ENCODE data around the gene RSPH1.

Gene RSPH1

DNA sequence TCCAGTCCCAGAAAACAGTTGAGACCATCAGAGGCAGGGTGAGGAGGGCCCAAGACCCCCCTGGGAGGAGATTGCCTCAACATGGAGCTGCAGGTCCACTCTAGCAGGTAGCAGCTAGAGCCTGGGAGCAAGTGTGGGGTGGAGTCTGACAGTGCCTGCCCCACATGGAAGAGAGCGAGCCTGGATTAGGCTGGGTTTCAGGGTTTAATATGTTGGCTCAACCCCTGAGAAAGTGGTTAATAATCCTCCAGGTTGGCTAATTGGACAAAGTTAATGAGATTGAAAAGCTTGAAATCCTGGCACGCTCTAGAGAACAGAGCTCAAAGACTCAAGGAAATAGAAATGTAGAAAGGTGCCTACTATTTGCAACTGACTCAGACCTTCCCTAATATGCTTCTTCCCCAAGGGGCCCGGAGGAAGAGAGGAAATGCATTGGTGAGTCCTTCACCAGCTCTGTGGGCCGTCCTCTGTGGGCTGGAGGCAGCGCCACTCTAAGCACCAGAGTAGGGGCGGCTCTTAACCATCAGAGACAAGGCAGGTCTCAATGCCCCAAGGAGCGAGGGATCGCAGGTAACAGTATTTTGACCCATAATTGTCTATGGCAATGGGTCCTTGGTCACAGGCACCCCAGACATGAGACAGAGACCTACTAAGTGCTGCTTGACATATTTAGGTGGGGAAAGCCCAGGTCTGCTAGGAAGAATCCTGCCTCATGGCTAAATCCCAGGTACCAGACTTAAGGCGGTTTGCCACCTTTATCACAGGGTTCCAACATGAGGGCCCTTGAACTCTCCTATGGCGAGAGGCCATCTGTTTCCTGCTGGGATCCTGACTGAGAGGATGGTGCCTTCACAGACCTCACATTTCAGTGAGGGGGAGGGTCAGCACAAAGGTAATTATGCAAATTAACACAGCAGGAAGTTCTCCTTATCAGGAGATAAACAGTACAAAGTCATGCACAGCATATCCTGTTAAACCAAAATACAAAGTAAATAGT is 33.8 kb downstream of the RSPH1 start:
- DNase-seq: peak; percentile 83

GRCh38 chr21:42461185-42461520 is 34.9 kb downstream of the RSPH1 start:
- DNase-seq: peak; percentile 82

DNA sequence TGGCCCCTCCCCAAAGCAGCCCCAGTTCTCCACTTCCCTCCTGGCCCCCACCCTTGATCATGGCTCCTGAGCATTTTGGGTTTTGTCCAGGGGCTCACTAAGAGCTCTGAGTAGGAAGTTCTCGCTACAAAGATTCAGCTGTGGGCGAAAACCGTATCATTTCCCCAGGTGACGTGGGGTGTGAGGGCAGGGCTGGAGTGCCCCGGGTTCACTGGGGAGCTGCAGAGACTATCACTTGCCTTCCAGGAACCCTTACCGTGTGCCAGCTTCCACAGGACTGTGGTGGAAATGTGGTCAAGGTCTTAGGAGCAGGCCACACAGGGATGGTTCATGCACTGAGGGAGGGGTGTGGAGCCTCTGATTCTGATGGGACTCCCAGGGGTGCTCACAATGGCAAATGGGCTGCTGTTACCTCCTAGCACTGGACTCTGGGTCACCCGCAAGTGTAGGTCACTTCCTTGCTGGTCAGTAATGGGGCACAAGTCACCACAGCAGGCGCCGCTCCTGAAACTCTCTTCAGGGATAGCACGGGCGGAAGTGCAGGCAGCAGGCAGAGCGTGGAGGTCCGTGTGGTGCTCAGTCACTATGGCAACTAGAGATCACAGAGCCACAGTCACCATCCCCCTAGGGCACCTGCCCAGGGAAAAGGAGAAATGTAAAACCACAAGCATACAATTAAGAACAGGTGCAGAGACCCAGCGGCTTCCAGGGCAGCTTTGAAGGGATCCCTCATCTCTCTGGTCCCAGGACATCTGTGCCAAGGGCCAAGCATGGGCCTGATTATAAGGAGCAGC is 35.4 kb downstream of the RSPH1 start:
- DNase-seq: peak; percentile 92

DNA sequence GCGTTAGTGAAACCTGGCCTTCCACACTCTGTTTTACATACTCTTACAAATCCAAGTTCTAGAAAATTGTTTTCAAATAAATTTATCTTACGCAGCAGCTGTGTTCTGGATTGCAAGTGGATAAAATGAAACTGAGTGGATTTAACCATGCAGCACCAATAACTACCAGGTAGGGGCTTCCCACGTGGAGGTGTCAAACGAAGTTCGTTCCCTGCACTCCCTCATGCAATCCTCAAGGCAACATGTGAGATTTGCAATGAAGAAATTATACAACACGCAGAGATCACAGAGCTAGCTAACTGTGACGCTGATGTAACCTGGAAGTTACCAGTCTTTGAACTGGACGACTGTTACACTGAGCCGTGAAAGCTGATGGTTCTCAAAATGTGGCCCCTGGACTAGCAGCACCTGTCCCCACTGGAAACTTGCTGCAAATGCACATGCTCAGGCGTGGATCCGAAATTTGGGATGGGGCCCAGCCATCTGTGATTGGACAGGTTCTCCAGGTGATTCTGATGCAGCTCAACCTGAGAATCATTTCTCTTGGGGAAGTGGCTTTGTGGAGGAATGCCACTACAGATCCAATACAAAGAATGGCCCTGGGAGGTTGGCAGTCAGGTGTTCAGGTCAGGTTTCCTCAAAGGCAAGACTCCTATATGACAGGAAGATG is 36.3 kb downstream of the RSPH1 start:
- no peak for DNase-seq

DNA sequence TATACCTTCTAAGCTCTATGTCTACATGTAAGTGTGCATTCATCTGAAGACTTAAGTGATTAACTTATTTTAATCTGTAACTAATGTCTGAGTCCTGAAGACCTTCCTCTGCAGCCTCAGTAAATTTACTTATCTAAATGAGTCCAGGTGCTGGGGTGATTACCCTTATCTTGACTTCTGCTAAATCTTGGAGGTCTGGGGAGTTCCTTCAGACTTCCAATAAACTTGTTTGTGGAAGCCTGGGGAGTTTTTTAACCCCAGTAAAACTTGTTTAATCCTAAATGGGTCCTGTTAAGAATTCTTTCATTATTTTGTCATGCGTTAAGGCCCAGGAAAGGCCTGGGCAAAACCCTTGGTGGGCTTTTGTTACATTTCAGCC is 37.0 kb downstream of the RSPH1 start:
- DNase-seq: no peak

DNA sequence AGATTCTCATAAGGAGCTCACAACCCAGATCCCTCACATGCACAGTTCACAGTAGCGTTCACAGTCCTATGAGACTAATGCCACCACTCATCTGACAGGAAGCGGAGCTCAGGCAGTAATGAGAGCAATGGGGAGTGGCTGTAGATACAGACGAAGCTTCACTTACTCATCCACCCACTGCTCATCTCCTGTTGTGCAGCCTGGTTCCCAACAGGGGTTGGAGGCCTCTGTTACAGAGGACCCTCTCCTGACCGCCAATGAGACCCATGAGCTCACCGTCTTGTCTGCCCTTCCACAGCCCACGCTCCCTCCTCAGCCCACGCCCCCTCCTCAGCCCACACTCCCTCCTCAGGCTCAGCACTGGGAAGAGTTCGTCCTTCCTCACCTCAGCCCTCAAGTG is 39.6 kb downstream of the RSPH1 start:
- DNase-seq: no peak

DNA sequence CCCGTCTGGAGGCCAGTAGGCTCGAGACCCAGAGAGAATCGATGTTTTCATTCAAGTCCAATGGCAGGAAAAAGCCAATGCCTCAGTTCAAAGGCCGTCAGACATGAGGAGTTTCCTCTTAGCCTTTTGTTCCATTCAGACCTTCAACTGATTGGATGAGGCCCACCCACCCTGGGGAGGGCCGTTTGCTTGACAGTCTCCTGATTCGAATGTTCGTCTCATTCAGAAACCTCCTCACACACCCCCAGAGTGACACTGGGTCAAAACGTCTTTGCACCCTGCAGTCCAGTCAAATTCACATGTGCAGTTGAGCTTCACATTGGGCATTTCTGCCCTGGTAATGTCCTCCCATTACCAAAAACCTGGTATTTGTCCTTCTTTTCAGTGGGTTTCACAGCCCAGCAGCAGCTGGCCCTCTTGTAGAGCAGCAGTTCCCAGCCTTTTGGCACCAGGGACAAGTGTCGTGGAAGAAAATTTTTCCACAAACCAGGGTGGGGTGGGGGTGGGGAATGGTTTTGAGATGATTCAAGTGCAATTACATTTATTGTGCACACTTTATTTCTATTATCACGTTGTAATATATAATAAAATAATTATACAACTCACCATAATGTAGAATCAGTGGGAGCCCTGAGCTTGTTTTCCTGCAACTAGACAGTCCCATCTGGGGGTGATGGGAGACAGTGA is 40.1 kb downstream of the RSPH1 start:
- no peak for DNase-seq

DNA sequence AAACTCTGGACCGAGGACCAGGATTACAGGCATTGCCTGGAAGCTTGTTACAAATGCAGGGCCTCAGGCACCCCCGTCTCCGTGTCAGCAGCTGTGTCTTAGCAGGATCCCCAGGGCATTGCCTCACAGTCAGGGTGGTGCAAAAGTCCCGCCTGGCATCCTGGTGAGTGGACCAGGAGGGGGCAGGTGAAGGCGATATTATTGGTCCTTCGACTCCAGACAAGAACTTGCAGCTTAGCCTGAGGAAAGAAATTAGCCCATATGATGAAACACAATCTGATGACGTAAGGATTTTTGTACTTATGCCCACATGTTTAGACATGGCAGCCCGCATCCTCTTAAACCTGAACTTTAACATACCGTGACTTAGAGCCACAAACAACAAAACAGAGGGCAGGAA is 40.8 kb downstream of the RSPH1 start:
- DNase-seq: no peak

- DNase-seq: no peak
These were observed 41.2 kb downstream of the RSPH1 start for GRCh38 chr21:42454786-42455185.

DNA sequence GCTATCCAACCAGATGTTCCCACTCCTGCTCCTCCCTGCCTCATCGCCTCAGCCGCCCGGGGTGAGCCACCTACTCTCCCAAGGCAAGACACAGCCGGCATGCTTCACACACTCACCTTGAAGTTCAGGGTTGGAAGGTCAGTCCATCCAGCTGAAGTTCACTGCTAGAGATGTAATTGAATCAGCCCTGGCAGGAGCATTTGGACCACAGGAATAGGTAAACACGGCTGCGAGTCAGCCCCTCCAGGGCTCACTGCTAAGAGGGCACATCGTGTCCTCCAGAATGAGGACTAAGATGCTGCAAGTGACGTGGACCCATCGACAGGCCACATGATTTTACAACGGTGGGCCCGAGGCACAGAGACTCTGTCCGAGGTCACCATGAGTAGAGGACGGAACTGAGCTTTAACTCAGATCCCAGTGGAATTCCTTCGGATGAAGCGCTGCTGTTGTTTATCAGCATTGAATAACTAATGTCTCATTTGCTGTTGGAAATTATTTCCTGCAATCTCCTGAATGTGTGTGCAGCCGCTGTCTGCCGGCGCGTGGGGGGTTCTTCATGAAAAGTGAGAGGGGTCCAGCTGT is 41.9 kb downstream of the RSPH1 start:
- no peak for DNase-seq

- DNase-seq: no peak
These were observed 42.6 kb downstream of the RSPH1 start for GRCh38 chr21:42453224-42453985.

DNA sequence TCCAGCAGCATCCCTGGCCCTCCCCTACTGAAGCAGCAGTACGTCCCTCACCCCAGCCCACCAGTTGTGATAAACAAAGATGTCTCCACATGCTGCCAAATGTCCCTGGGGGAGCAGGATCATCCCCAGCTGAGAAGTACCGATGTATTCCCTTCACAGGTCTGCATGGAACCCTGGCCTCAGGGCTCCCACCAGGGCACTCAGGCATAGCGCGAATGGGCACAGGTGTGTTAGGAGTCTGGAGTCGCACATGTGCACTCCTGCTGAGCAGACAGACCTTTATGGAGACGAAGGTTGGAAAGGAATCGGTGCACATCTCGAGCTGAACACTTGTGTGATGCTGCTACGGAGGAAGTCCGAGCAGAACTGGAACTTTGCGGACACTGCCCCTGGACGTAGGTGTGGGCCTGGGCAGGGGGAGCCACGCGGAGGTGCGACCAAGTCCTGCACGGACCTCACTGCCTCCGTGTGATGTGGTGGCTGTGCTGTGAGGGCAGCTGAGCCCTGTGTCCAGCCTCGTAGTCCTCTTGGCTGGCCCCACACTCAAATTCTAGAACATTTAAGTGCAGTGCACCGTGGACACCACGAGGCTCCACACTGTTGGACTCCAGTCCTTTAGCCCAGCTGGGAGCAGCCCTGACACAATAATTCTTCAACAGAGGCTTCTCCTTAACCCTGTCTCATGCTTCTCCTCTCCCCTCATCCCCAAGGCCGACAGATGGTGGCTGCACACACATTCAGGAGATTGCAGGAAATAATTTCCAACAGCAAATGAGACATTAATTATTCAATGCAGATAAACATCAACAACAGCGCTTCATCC is 43.4 kb downstream of the RSPH1 start:
- DNase-seq: no peak

- DNase-seq: no peak
These were observed 44.1 kb downstream of the RSPH1 start for GRCh38 chr21:42451941-42452340.

- DNase-seq: no peak
These were observed 47.3 kb downstream of the RSPH1 start for GRCh38 chr21:42448686-42449085.

DNA sequence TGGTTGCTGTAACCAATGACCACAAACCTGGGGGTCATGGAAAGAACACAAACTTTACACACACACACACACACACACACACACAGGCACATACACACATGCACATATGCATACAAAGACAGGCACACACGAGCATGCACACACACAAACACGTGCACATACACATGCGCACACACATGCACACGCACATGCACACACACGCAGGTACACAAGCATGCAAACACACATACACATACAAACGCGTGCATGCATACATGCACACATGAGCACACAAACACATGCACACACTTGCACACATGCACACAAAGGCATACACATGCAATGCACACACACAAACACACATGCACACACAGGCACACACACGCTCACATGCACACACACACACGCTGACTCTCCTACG is 48.3 kb downstream of the RSPH1 start:
- DNase-seq: no peak

DNA sequence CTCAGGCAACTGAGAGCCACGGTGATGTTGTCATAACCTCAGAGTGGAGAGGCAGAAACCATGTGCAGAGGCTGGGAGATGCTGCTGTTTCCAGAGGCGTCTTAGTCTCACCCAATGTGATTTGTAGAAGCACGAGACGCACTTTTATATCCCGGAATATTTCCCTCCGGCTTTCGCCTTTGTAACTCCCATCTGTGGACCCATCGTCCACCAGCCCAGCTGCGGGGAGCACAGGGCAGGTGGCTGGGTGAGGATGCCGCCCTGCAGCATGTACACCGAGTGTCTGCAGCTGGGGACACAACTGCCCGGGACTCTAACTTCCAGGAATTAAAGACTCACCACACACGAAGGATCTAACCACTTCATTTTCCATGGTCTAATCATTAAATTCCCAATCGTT is 48.8 kb downstream of the RSPH1 start:
- DNase-seq: no peak

- DNase-seq: no peak
These were observed 49.5 kb downstream of the RSPH1 start for GRCh38 chr21:42446531-42446930.

DNA sequence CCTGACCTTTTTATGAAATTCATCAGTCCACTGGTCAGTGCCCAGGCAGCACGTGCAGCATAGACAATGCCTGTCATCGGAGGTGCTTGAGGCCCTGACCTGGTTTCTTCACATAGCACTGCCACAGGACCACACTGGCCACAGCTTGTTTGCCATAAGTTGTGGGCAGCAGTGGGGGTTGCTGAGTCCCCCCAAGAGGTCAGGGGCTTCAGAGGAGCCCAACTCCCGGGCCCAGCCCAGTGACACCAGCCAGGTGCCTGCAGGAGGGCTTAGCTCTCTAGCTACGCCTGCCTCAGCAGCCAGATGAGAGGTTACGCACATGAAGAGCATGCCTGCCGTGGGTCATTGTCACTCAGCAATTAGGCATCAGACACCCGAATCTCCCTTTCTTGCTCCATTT is 50.7 kb downstream of the RSPH1 start:
- DNase-seq: no peak

- DNase-seq: no peak
These were observed 51.3 kb downstream of the RSPH1 start for GRCh38 chr21:42444745-42445059.

- DNase-seq: no peak
These were observed 51.9 kb downstream of the RSPH1 start for GRCh38 chr21:42443876-42444744.
